ENCODE data around the gene SP140.
"Not testable (repeated sequence)": the region's sequence is repeated elsewhere in the genome, so short reads cannot be mapped to it uniquely, and the experiment has no call there.

The SP140 gene

DNA sequence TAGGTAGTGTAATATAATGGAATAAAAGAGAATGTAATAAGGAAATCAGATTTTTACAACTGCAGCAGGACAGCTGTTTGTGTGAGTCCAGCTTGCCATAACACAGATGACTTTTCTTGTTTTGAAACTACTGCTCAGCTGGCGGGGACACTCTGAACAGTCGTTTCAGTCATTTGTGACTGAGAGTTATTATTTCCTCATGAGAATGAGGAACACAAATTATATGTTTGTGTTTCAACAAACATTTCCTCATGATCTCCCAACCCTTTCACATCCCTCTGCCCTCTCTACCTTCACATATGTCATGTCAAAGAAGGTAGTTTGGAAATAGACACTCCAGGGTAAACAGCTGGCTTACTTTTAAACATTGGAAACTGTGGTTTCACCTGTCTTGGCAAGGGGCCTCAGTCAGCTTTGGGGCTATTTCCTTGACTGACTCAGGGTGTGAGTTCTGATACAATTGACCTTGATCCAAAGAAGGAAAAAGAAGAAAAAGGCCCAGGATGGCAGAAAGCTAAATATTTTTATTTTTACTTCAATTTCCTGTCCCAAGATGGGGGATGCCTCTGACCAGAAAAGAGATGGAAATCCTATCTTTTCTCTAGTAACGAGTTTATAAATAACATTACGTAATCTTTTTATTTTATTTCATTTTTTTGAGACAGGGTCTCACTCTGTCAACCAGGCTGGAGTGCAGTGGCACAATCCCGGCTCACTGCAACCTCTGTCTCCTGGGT, 102.0 kb downstream of the SP140 start:
- no peak for FAIRE-seq

DNA sequence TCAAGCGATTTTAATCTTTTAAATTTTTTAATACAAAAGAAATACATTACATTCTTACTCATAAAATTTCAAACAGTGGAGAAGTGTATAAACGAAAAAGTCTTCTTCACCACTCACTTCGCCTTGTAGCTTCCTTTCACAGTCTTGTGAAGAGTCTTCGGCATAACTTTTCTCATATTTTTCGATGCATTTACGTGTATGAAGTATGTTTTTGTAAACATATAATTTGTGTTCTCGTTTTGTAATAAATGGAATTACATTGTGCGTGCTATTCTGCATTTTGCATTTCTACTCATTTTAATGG, 102.6 kb downstream of the SP140 start:
- no peak for FAIRE-seq

DNA sequence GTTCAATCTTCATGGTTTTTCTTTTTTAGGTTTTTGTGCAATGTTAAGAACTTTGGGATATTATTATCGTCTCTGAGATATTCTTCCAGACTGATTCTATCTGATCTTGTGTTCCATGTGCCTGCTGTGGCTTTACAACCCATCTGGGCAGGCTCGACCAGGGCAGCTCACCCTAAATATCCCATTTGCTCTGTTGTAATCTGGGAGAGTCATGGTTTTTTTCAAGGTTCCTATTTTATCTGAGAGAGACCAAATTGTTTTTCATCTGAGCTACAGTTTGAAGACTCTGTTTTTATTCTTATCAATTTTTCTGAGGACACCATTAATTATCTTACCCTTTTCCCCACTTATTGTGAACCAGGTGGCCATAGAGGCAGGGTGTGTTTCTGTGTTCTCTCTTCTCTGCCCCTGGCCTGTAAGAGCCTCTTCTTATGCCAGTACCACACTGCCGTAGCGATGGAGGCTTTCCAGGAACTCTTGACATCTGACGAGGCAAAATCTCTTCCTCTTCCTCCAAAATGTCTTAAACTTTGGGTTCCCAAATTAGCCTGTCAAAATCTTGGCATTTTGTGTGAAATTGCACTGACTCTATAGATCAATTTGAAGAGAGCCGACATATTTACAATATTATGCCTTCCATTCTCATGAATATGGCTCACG, 104.5 kb downstream of the SP140 start:
- FAIRE-seq = no peak

DNA sequence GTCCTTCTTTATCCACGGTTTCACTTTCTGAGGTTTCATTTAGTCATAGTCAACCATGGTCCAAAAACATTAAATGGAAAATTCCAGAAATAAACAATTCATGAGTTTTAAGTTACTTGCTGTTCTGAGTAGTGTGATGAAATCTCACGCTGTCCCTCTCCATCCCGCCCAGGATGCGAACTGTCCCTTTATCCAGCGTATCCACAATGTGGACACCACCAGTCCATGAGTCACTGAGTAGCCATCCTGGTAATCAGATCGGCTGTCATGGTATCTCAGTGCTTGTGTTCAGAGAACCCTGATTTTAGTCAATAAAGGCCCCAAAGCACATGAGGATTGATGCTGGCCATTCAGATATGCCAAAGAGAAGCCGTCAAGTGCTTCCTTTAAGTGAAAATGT, 105.2 kb downstream of the SP140 start:
- FAIRE-seq = no peak

DNA sequence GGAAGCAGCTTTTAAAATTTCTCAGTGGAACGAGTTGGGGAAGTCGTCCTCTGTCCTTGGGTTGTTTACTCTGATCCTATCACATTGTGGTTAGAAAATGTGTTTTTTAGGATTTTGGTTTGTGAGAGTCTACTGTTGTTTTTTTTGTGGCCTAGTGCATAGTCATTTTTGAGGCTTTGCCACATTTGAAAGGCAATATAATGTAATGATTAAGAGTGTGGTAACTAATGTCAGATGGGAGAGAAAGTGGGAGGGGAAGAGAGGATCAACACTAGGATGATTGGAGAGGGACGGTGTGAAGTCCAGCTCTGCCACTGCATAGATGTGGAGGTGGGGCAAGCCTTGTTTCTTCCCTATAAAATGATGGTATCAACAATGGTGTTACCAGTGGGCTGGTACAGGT, 109.9 kb downstream of the SP140 start:
- no peak for FAIRE-seq

DNA sequence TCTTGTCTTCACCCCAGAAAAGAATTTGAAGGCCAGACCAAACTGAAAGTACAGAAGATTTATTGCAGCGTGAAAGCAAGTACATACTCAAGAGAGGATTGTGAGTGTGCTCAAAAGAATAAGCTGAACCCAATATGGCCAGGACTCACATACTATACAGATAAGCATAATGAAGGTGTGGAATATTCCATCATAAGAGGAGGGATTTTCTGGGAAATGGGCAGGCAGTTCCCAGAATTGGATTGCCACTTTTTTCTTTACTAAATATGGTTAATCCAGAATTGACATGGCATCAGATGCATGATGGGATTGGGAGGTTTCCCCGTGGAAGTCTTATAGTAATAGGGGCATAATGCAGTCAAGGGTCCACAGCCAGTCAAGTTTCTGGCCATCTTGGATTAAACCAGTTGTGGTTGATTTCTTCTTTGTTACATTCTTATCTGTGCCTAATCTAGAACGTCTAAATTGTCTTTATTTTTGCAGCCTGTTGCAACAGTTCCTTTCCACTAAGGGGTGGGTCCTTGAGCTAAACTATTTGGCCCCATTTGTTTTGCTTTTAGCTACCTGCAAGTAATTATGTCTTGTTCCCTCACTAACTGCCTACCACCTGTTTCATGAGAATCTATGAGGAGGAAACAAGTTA, 110.4 kb downstream of the SP140 start:
- FAIRE-seq = no peak

DNA sequence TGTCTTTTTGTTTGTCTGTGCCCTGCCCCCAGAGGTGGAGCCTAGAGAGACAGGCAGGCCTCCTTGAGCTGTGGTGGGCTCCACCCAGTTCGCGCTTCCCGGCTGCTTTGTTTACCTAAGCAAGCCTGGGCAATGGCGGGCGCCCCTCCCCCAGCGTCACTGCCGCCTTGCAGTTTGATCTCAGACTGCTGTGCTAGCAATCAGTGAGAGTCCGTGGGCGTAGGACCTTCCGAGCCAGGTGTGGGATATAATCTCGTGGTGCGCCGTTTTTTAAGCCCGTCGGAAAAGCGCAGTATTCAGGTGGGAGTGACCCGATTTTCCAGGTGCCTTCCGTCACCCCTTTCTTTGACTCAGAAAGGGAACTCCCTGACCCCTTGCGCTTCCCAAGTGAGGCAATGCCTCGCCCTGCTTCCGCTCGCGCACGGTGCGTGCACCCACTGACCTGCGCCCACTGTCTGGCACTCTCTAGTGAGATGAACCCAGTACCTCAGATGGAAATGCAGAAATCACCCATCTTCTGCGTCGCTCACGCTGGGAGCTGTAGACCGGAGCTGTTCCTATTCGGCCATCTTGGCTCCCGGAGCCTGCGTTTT, 116.5 kb downstream of the SP140 start:
- not testable (repeated sequence) for FAIRE-seq

DNA sequence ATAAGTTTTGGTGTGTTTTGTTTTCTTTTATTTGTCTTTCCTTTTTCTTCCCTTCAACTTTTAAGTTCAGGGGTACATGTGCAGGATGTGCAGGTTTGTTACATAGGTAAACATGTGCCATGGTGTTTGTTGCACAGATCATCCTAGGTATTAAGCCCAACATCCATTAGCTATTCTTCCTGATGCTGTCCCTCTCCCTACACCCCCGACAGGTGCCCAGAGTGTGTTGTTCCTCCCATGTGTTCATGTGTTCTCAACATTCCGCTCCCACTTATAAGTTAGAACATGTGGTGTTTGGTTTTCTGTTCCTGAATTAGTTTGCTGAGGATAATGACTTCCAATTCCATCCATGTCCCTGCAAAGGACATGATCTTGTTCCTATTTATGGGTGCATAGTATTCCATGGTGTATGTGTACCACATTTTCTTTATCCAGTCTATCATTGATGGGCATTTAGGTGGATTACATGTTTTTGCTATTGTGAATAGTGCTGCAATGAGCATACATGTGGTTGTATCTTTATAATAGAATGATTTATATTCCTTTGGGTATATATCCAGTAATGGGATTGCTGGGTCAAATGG, 117.6 kb downstream of the SP140 start:
- not testable (repeated sequence) for FAIRE-seq

DNA sequence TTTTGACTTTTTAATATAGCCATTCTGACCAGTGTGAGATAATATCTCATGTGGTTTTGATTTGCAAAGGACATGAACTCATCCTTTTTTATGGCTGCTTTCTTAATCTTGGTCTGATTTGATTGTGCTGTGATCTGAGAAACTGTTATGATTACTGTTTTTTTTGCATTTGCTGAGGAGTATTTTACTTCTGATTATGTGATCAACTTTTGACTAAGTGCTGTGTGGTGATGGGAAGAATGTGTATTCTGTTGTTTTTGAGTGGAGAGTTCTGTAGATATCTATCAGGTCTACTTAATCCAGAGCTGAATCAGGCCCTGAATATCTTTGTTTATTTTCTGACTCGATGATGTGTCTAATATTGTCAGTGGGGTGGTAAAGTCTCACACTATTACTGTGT, 118.2 kb downstream of the SP140 start:
- no peak for FAIRE-seq

DNA sequence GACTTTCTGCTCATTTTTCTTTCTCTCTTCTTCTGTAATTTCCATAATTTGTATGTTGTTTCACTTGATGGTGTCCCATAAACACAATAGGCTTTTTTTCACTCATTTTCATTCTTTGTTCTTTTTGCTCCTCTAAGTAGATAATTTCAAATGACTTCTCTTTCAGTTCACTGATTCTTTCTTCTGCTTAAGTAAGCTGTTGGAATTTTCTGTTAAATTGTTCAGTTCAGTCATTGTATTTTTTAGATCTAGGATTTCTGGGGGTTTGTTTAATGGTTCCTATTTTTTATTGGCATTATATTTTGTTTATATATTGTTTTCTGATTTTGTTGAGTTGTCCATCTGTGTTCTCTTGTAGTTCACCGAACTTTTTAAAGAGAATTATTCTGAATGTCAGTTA, 120.9 kb downstream of the SP140 start:
- FAIRE-seq = no peak

DNA sequence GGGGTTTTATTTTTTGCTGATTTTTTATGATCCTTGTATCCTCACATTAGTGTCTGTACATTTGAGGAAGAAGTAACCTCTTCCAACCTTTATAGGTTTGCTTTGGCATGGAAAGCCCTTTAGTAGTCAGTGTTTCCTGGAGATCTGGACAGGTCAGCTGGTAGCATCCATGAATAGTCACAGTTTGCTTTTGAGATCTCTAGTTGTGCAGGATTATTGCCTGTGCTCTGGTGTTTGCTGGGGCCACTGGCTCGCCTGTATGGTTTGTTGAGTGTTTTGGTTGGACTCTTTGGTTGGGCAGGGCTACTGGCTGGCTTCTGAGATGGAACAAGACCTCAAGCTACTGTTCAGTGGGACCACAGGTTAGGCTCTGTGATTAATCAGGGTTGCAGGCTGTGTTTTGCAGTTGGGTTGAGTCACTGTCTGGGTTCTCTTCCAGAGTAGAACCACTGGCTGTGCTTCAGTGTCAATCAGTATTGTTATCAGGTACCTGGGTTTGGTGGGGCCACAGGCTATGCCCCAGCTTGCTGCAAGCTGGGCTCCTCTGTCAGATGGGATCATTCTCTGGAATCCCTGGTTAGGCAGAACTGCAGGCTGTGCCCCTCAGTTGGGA, 121.5 kb downstream of the SP140 start:
- no peak for FAIRE-seq

DNA sequence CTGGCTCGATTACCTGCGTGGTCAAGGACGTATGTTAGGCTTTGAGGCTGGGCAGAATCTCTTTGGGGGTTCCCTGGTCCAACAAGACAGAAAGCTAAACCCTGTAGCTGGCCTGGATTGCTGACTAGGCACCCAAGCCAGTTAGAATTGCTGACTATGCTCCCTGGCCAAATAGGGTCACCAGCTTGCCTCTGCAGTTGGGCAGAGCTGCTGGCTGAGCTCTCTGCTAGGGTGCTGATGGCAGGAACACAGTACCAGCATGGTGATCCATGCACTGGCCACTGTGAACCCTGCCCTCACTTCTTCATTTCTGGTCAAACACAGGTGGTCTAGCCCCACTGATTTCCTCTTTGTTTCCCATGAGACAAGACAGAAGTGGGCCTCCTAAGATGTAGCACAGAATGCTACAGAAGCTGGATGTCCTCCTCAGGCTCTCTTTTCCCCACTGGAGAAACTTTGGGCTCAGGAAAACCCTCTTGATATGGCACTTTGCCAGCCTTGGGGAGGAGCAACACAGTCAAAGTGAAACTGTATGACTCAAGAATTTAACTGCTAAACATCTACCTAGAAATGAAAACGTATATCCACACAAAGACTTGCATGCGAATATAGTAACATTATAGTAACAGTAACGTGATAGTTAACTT, 122.2 kb downstream of the SP140 start:
- no peak for FAIRE-seq

DNA sequence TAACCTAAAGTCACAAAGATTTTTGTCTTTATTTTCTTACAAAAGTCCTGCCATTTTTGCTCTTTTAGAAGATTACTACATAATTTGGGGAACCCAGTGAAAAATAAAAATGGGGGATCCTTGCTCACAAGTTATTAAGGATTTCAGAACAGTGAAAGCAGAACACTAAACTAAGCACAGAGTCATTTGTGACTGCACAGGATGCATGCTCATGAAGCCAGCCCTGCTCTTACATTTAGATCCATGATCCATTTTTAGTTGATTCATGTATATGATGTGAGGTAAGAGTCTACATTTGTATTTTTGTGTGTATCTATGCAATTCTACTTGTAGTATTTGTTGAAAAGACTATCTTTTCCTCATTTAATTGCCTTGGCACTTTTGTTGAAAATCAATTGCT, 123.3 kb downstream of the SP140 start:
- no peak for FAIRE-seq

DNA sequence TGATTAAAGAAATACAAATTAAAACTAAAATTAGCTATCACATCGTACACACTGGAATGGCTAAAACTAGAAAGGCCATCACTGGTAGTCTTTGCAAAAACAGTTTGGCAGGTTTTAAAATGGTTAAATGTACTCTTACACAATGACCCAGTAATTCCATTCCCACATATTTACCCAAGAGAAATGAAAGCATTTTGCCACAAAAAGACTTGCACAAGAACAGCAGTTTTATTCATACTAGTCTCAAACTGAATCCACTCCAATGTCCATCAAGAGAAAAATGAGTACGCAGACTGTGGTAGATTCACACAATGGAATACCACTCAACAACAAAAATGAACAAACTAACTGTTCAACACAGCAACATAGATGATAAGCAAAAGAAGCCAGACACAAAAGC, 130.5 kb downstream of the SP140 start:
- no peak for FAIRE-seq

DNA sequence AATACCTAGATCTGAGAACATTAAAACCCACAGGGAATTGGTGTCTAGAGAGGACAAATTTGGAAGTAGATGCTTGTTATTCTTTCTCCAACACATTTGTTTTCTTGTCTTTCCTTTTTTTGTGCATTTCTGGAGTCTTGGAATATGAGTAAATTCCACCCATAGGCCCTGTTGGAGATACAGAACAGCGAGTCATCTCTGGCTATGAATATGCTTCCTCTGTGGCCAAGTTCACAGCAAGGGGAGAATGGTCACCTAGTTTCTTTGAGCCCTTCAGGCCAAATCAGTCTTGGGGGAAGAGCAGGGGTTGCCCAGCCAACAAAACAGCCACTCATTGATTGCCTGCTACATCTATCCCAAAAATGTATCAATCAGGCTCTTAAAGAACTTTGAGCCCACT, 132.8 kb downstream of the SP140 start:
- FAIRE-seq = no peak

DNA sequence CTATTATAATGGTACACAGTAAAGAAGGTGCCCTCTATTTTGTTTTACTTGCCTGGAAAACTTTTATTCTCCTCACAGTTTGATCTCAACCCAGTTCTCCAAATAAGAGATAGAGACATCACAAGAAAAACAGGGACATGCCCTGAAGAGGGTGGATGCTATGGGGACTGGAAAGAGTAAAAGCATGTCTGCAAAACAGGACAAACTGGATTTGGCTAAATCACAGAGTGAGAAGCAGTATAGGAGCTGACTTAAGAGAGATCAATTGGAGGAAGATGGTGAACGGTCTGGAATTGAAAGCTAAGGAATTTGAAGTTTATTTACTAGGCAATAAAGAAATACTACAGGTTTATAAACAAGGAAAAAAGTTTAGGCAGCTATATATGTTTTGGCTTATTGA, 134.5 kb downstream of the SP140 start:
- FAIRE-seq = no peak

DNA sequence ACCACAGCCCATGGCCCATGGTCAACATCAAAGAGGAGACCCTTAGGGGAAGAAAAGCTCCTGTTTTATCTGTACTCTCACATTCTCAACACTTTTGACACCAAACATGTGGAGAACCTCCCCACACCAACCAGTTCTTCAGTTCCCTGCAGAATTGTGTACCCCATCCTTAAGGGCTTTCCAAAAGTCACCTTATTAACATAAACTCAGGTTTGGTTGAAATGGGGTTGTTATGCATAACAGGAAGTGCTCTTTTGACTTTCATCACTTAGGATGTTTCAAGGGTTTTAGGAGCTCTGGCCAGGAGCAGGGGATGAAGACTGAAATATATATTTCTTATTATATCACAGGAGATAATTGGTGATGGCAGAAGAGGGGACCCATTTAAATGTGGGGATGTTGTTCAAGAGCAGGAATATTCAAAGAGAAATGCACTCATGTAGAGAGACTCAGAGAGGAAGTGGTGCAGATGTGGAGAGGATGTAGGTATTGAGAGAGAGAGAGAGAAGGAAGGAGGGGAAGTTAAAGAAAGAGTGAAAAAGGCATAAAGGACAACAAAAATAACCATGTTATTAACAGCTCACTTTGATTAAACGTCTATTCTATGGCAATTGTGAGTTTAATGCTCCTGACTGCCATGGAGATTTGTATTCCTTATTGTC, 136.6 kb downstream of the SP140 start:
- FAIRE-seq = no peak
